Psoas muscle (tissue), 8 donors: ENCODE measurements around the gene TANK. TPM values are rescaled to one million over a fixed set of nuclear protein-coding genes. Genes with fewer than 3 reads are reported as not detected.

ENCODE experiments used
- ATAC-seq, 4 donors: fragments of 200-7000 bp; cut with Tn5 transposase; one replicate each; pipeline ENCODE4 v1.9.1; 2020; ENCODE audit warnings: moderate library complexity in 3 of 4, mild to moderate bottlenecking in 2 of 4
- DNase-seq, 2 donors: peaks; one replicate each; pipeline ENCODE4 v3.0.0-alpha.2; 2020
- H3K27ac ChIP-seq: fragments of 200-600 bp; one replicate; pipeline ENCODE4 v1.8.0; 2022
- H3K27me3 ChIP-seq, 3 donors: fragments of 200-600 bp in 1 of 3; one replicate each; pipeline versions ENCODE4 v1.6.1 to v1.8.0; 2013 to 2022; ENCODE audit warnings: low read length in 2 of 3, mild to moderate bottlenecking in 2 of 3, moderate library complexity in 1 of 3; ENCODE audit not compliant: insufficient read depth in 3 of 3
- H3K36me3 ChIP-seq, 2 donors: fragments of 200-600 bp in 1 of 2; one replicate each; pipeline versions ENCODE4 v1.6.1 to v1.8.0; 2013 to 2022; ENCODE audit warnings: low read depth in 1 of 2, mild to moderate bottlenecking in 1 of 2, moderate library complexity in 1 of 2; ENCODE audit not compliant: insufficient read depth in 1 of 2
- H3K4me1 ChIP-seq: fragments of 200-600 bp; one replicate; pipeline ENCODE4 v1.8.0; 2022
- H3K4me3 ChIP-seq: fragments of 200-600 bp; one replicate; pipeline ENCODE4 v1.8.0; 2022; ENCODE audit warnings: mild to moderate bottlenecking
- H3K9me3 ChIP-seq: fragments of 200-600 bp; one replicate; pipeline ENCODE4 v1.8.0; 2022
- WGBS, 3 donors: extraction: QIAGEN DNeasy Blood & Tissue Kit; methylation state at CpG; one replicate each; pipeline versions ENCODE4 v1.1.6 to v1.1.7; 2013; 5-methylcytosine and 5-hydroxymethylcytosine counted together
- intact Hi-C, 2 donors: fragments of 100-400 bp; cut with DNase I; formaldehyde crosslinking; loops; one replicate each; pipeline versions ENCODE4 v1.11.0 to v1.14.2; 2022
- polyA plus RNA-seq, 3 donors: library from polyadenylated mRNA; stranded (reverse); fragments of 200-250 nt; gene quantifications; one replicate each; pipeline ENCODE4 v1.2.3, GENCODE V29; 2013
- total RNA-seq, 4 donors: library from RNA; stranded (reverse); fragmentation: NEBNext Ultra II Directional in 2 of 4; extraction: Animal tissue kit (Norgen Biotek cat#: 25700) in 2 of 4; gene quantifications; one replicate each; pipeline versions ENCODE4 v1.2.1 to v1.2.4, GENCODE V29; 2021 to 2023
- TF ChIP-seq, protein P1 (sequence below): fragments of 200-600 bp; IDR thresholded peaks from one replicate; pipeline ENCODE4 v1.8.0; 2022; ENCODE audit warnings: antibody characterized with exemption
- donor health status: healthy with polysubstance abuse.
- donor health status: DM: no; HTN: no; CAD: no; lungs with moderate emphysema.
- donor health status: Bipolar disorder and iron deficiency.
- donor health status: healthy.
- donor health status: DM: yes; HTN: yes; CAD: no.
- donor health status: DM: no; HTN: no; CAD: no.
- donor health status: DM: no; HTN: no; CAD: no.
- donor health status: DM: yes; HTN: yes; CAD: no.

TANK gene
- total and polyA plus RNA-seq, 7 donors, result 39.6 to 75.7 (median 57.2) TPM

DNA sequence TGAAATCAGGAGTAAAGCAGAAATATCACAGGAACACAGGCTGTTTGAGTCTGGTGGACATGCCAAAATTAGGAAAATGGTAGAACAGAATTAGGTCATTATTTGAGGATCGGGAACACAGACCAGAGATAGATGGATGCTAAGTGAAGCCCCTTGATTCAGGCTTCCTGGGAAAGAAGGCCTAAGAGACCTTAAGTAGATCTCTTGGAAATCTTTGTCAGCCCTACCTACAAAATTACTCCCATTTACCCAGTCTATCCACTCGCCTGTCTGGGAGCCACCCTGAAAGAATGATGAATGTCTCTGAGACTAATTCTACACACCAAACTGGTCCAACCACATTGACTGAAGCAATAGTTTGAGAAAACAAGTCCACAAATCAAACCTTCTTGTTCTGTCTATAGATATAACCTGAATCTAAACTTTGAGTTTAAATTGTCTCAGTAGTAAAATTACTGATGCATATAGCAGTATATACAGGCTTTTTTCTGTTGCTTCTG lies 36.6 kb upstream of the TANK start:
- H3K36me3 ChIP-seq, result no peaks in the 10 kb centered on the region
- WGBS, 3 donors, result 54 to 67% (median 59%) methylated on average over 2 of the region's 2 CpGs
- ATAC-seq (peak in 1 of 4 donors; percentile 28), DNase-seq (no peak)
- H3K4me1 ChIP-seq, result peaks cover 18% of the 10 kb centered on the region
- H3K9me3 ChIP-seq, result no peaks in the 10 kb centered on the region
- H3K27me3 ChIP-seq, result no peaks in the 10 kb centered on the region
- H3K4me3 ChIP-seq, result no peak overlapping the region
- TF ChIP-seq, protein P1, sequence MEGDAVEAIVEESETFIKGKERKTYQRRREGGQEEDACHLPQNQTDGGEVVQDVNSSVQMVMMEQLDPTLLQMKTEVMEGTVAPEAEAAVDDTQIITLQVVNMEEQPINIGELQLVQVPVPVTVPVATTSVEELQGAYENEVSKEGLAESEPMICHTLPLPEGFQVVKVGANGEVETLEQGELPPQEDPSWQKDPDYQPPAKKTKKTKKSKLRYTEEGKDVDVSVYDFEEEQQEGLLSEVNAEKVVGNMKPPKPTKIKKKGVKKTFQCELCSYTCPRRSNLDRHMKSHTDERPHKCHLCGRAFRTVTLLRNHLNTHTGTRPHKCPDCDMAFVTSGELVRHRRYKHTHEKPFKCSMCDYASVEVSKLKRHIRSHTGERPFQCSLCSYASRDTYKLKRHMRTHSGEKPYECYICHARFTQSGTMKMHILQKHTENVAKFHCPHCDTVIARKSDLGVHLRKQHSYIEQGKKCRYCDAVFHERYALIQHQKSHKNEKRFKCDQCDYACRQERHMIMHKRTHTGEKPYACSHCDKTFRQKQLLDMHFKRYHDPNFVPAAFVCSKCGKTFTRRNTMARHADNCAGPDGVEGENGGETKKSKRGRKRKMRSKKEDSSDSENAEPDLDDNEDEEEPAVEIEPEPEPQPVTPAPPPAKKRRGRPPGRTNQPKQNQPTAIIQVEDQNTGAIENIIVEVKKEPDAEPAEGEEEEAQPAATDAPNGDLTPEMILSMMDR, result no peak
- intact Hi-C loops, result no loop called here
- peak overlapping the region; percentile 56 for H3K27ac ChIP-seq

DNA sequence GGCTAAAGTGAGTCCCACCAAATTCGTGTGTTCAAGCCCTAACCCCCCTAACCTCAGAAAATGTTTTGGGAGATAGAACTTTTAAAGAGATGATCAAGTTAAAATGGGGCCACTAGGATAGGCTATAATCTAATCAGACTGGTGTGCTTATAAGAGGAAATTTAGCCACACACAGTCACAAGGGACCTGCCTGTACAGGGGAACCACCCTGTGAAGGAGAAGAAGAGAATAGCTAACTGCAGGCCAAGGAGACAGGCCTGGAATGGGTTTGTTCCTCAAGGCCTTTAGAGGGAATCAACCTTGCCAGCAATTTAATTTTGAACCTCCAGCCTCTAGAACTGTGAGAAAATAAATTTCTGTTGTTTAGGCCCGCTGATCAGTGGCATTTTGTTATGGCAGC lies 36.0 kb upstream of the TANK start:
- WGBS, 3 donors, result 87 to 88% (median 88%) methylated on average over 2 of the region's 2 CpGs
- no peak overlapping the region for H3K4me3 ChIP-seq
- peaks cover 18% of the 10 kb centered on the region for H3K4me1 ChIP-seq
- no peak for ATAC-seq
- no peaks in the 10 kb centered on the region for H3K27me3 ChIP-seq
- H3K36me3 ChIP-seq, result no peaks in the 10 kb centered on the region
- no peak for DNase-seq
- no peaks in the 10 kb centered on the region for H3K9me3 ChIP-seq
- intact Hi-C loops, result no loop called here
- TF ChIP-seq, protein P1, result no peak
- no peak overlapping the region for H3K27ac ChIP-seq

DNA sequence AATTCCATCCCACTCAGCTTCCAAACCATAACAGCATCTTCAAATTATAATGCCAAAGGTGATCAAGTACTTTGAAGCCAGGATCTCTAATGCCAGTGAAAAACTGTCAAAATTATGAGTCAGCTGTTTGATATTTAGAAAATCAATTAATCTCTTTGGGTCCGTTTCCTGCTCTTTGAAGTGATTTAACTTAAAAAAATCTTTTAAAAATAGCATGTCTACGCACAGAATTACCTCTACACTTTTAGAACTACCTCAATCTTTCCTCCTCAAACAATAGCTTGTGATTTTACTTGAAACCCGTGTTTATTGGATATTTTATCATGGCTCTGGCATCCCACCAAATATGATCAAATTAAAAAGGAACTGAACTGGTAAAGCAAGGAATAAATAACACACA lies 31.3 kb upstream of the TANK start:
- intact Hi-C loops, result no loop called here
- no peaks in the 10 kb centered on the region for H3K36me3 ChIP-seq
- H3K27ac ChIP-seq, result no peak overlapping the region
- whole genome bisulfite sequencing, 3 donors, result 63 to 69% (median 64%) methylated on average over 3 of the region's 3 CpGs
- no peak for DNase-seq
- TF ChIP-seq, protein P1, result no peak
- no peak overlapping the region for H3K4me3 ChIP-seq
- H3K9me3 ChIP-seq, result no peaks in the 10 kb centered on the region
- H3K27me3 ChIP-seq, result no peaks in the 10 kb centered on the region
- no peak for ATAC-seq
- peaks cover 3% of the 10 kb centered on the region for H3K4me1 ChIP-seq

DNA sequence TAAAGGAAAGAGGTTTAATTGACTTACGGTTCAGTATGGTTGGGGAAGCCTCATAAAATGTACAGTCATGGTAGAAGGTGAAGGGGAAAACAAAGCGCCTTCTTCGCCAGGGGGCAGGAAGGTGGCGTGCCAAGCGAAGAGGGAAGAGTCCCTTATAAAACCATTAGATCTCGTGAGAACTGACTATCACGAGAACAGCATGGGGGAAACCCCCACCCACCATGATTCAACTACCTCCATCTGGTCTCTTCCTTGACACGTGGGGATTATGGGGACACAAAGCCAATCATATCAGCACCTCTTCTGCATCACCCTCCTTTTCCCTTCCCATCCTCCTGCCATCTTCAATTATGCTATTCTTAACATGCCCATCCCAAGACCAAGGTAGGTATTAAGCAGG lies 29.9 kb upstream of the TANK start:
- H3K27ac ChIP-seq, result no peak overlapping the region
- no peaks in the 10 kb centered on the region for H3K27me3 ChIP-seq
- intact Hi-C loops, result no loop called here
- H3K9me3 ChIP-seq, result no peaks in the 10 kb centered on the region
- TF ChIP-seq, protein P1, result no peak
- ATAC-seq, result no peak
- no peak overlapping the region for H3K4me3 ChIP-seq
- DNase-seq, result no peak
- peaks cover 6% of the 10 kb centered on the region for H3K4me1 ChIP-seq
- 86 to 88% (median 88%) methylated on average over 8 of the region's 8 CpGs for WGBS, 3 donors
- H3K36me3 ChIP-seq, result no peaks in the 10 kb centered on the region

DNA sequence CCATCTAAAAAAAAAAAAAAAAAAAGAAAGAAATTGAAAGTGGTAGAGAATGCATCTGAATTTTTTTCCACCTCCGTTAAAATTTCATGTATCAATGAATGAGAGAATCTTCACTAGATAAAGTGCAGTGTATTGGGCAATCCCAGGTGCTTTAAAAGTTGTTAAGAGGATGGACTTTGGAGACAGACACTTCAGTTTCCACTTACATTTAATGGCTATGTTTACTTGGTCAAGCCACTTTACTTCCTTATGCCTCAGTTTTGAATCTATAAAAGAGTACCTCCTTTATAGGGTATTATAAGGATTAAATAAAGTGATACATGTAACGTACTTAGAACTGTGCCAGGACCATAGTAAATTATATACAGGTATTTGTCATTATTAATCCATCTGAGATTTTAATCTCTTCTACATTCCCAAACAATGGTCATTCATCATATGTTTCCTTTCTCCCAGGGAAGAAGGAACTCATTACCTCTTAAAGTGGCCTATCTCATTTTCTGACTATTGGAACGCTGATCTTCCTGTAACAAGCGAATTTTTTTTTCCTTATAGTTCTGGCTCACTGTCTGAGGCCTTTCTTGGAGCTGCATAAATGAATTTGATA lies 29.1 kb upstream of the TANK start:
- Histone ChIP-seq H3K9me3 (no peaks in the 10 kb centered on the region), H3K4me3 (no peak overlapping the region), H3K4me1 (peaks cover 14% of the 10 kb centered on the region), H3K36me3 (no peaks in the 10 kb centered on the region), H3K27ac (no peak overlapping the region), H3K27me3 (no peaks in the 10 kb centered on the region)
- intact Hi-C loops, result no loop called here
- TF ChIP-seq, protein P1, result no peak
- 72 to 80% (median 78%) methylated on average over 4 of the region's 4 CpGs for WGBS, 3 donors
- ATAC-seq (no peak), DNase-seq (no peak)
